HEK293 (cell line): ENCODE results near the gene FASN.

ENCODE experiments used
- CTCF ChIA-PET: fragments of 350-600 bp; formaldehyde crosslinking; extraction: SDS; loops from one replicate; lab custom pipeline; 2021; ENCODE audit warnings: antibody characterized with exemption; lab: Yijun Ruan, JAX
- POLR2A ChIA-PET: fragments of 300-600 bp; formaldehyde crosslinking; extraction: SDS; loops from one replicate; lab custom pipeline; 2020; ENCODE audit warnings: antibody characterized with exemption, inconsistent platforms; lab: Yijun Ruan, JAX
- H3K27ac ChIP-seq: fragments of 200-500 bp; sonication (Bioruptor generic); 2 replicates; pipeline ENCODE4 v1.5.1; 2014; ENCODE audit warnings: low read depth, low read length, control low read depth, inconsistent platforms; ENCODE audit errors: extremely low read depth
- H3K36me3 ChIP-seq, 2 experiments: fragments of 200-500 bp in 1 of 2; sonication (Bioruptor generic) in 1 of 2; 1 replicate in 1 of 2; 2 replicates in 1 of 2; pipeline ENCODE4 v1.5.1; 2014 to 2017; ENCODE audit warnings: inconsistent platforms in 2 of 2, low read length in 2 of 2; ENCODE audit not compliant: control insufficient read depth in 2 of 2, insufficient read depth in 1 of 2
- H3K4me1 ChIP-seq: fragments of 200-500 bp; sonication (Bioruptor generic); 2 replicates; pipeline ENCODE4 v1.5.1; 2014; ENCODE audit warnings: mild to moderate bottlenecking, low read length, inconsistent platforms; ENCODE audit not compliant: control insufficient read depth, insufficient read depth
- H3K4me3 ChIP-seq: 2 replicates; pipeline ENCODE4 v1.5.1; 2011; ENCODE audit warnings: low read depth, mild to moderate bottlenecking, control low read depth, low read length, moderate library complexity
- H3K9me3 ChIP-seq: fragments of 200-500 bp; sonication (Bioruptor generic); 2 replicates; pipeline ENCODE4 v1.5.1; 2014; ENCODE audit warnings: low read depth, low read length, inconsistent platforms; ENCODE audit not compliant: control insufficient read depth, insufficient read depth
- EGR2 ChIP-seq: fragments of 450-650 bp; formaldehyde crosslinking; IDR thresholded peaks from 2 replicates; pipeline ENCODE4 v1.5.1; 2016; ENCODE audit warnings: low read depth, missing biosample characterization, missing genetic modification characterization
- PRDM2 ChIP-seq: fragments of 450-650 bp; formaldehyde crosslinking; IDR thresholded peaks from 2 replicates; pipeline ENCODE4 v1.5.1; 2016; ENCODE audit warnings: missing biosample characterization, missing genetic modification characterization, borderline replicate concordance
- SALL2 ChIP-seq: fragments of 450-650 bp; formaldehyde crosslinking; IDR thresholded peaks from 2 replicates; pipeline ENCODE4 v1.5.0; 2017; ENCODE audit warnings: missing biosample characterization, mild to moderate bottlenecking, missing genetic modification characterization, borderline replicate concordance
- SP3 ChIP-seq: fragments of 450-650 bp; formaldehyde crosslinking; IDR thresholded peaks from 2 replicates; pipeline ENCODE4 v1.5.1; 2016; ENCODE audit warnings: missing biosample characterization, missing genetic modification characterization
- ZBTB1 ChIP-seq: fragments of 450-650 bp; formaldehyde crosslinking; IDR thresholded peaks from 2 replicates; pipeline ENCODE4 v1.5.1; 2016; ENCODE audit warnings: missing biosample characterization, missing genetic modification characterization
- ZBTB17 ChIP-seq: fragments of 450-650 bp; formaldehyde crosslinking; IDR thresholded peaks from 2 replicates; pipeline ENCODE4 v1.5.1; 2016; ENCODE audit warnings: missing biosample characterization, missing genetic modification characterization
- ZEB2 ChIP-seq: fragments of 450-650 bp; formaldehyde crosslinking; IDR thresholded peaks from 2 replicates; pipeline ENCODE4 v1.5.1; 2016; ENCODE audit warnings: missing biosample characterization, missing genetic modification characterization
- ZFHX2 ChIP-seq: fragments of 450-650 bp; formaldehyde crosslinking; conservative IDR thresholded peaks from 2 replicates; pipeline ENCODE4 v1.5.1; 2016; ENCODE audit warnings: missing biosample characterization, missing genetic modification characterization
- ZNF133 ChIP-seq: fragments of 450-650 bp; formaldehyde crosslinking; IDR thresholded peaks from 2 replicates; pipeline ENCODE4 v1.5.1; 2016; ENCODE audit warnings: missing biosample characterization, missing genetic modification characterization
- ZNF473 ChIP-seq: fragments of 450-650 bp; formaldehyde crosslinking; IDR thresholded peaks from 2 replicates; pipeline ENCODE4 v1.5.1; 2017; ENCODE audit warnings: missing biosample characterization, missing genetic modification characterization
- ZNF501 ChIP-seq: fragments of 450-650 bp; formaldehyde crosslinking; IDR thresholded peaks from 2 replicates; pipeline ENCODE4 v1.5.1; 2016; ENCODE audit warnings: missing biosample characterization, missing genetic modification characterization
- ZNF561 ChIP-seq: fragments of 450-650 bp; IDR thresholded peaks from 2 replicates; pipeline ENCODE4 v1.5.1; 2018; ENCODE audit warnings: missing biosample characterization, missing genetic modification characterization, borderline replicate concordance
- ZNF621 ChIP-seq: fragments of 450-650 bp; formaldehyde crosslinking; IDR thresholded peaks from 2 replicates; pipeline ENCODE4 v1.5.1; 2017; ENCODE audit warnings: missing biosample characterization, missing genetic modification characterization
- ZNF629 ChIP-seq: fragments of 450-650 bp; formaldehyde crosslinking; IDR thresholded peaks from 2 replicates; pipeline ENCODE4 v1.5.1; 2017; ENCODE audit warnings: missing biosample characterization, missing genetic modification characterization
- ZNF747 ChIP-seq: fragments of 450-650 bp; formaldehyde crosslinking; IDR thresholded peaks from 2 replicates; pipeline ENCODE4 v1.5.1; 2016; ENCODE audit warnings: missing biosample characterization, missing genetic modification characterization
- ZNF776 ChIP-seq: fragments of 450-650 bp; formaldehyde crosslinking; IDR thresholded peaks from 2 replicates; pipeline ENCODE4 v1.5.0; 2017; ENCODE audit warnings: missing biosample characterization, missing genetic modification characterization, borderline replicate concordance
- ZNF791 ChIP-seq: fragments of 450-650 bp; formaldehyde crosslinking; IDR thresholded peaks from 2 replicates; pipeline ENCODE4 v1.5.1; 2016; ENCODE audit warnings: missing biosample characterization, missing genetic modification characterization
- ZSCAN23 ChIP-seq: fragments of 450-650 bp; formaldehyde crosslinking; IDR thresholded peaks from 2 replicates; pipeline ENCODE4 v1.5.1; 2016; ENCODE audit warnings: missing biosample characterization, missing genetic modification characterization

The FASN gene

GRCh38 chr17:82121660-82122629, 23.9 kb upstream of the FASN start:
- peaks cover 12 to 27% of the 10 kb centered on the region in 2 experiments for H3K36me3 ChIP-seq
- H3K9me3 ChIP-seq = no peaks in the 10 kb centered on the region
- ChIA-PET POLR2A (no interaction called here), CTCF (interaction anchor here (0.9 kb wide), 1 partner anchor 84 kb away, joined by 6 read pairs; the partner anchor contains the start of gene DCXR)
- TF ChIP-seq ZNF621 = no peak
- peak; percentile 47 for TF ChIP-seq EGR2
- no peaks in the 10 kb centered on the region for H3K4me1 ChIP-seq
- no peak overlapping the region for H3K4me3 ChIP-seq
- no peak overlapping the region for H3K27ac ChIP-seq

DNA sequence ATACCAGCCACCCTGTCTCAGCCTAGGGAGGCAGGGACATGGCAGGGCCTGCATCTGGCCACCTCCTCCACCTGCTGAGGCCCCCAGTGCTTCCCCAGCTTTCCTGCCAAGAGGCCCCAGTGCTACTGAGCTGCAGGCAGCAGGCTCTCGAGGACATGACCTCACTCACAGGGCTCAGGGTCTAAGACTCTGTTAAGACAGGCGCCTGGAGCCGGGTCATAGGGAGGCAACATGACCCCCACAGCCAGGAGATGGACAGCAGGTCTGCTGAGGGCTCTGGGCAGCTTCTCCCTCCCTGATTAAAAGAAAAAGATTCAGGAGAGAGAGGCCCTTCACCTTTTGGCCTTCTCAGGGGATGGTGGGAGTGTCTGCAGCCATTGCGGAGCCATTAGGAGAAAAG, 23.2 kb upstream of the FASN start:
- TF ChIP-seq PRDM2 (tag by site-specific recombination) (no peak), ZNF133 (tag by site-specific recombination) (no peak), SP3 (tag by site-specific recombination) (no peak), ZBTB17 (tag by site-specific recombination) (no peak), ZNF561 (no peak), ZNF473 (tag by site-specific recombination) (no peak)
- CTCF ChIA-PET = interaction anchor here (0.9 kb wide), 1 partner anchor 84 kb away, joined by 6 read pairs; the partner anchor contains the start of gene DCXR

GRCh38 chr17:82120148-82120547, 22.1 kb upstream of the FASN start:
- Histone ChIP-seq H3K4me3 (no peak overlapping the region), H3K27ac (no peak overlapping the region), H3K36me3 (peaks cover 12 to 18% of the 10 kb centered on the region in 2 experiments), H3K9me3 (no peaks in the 10 kb centered on the region), H3K4me1 (no peaks in the 10 kb centered on the region)
- POLR2A ChIA-PET = interaction anchor here (1.3 kb wide), 1 partner anchor 17 kb away, joined by 3 read pairs; no protein-coding TSS in a partner anchor
- CTCF ChIA-PET = no interaction called here
- peak; percentile 35 for TF ChIP-seq ZFHX2
- peak; percentile 29; the same call in 1 of the 2 replicates for TF ChIP-seq EGR2
- TF ChIP-seq ZNF501 (tag by site-specific recombination) = no peak
- TF ChIP-seq, all 188 proteins: peak for 2

More for the DNA sequence above, 23.2 kb upstream of the FASN start:
- Histone ChIP-seq H3K4me3 (no peak overlapping the region), H3K9me3 (no peaks in the 10 kb centered on the region), H3K27ac (no peak overlapping the region), H3K36me3 (peaks cover 12 to 21% of the 10 kb centered on the region in 2 experiments), H3K4me1 (no peaks in the 10 kb centered on the region)
- POLR2A ChIA-PET = no interaction called here

DNA sequence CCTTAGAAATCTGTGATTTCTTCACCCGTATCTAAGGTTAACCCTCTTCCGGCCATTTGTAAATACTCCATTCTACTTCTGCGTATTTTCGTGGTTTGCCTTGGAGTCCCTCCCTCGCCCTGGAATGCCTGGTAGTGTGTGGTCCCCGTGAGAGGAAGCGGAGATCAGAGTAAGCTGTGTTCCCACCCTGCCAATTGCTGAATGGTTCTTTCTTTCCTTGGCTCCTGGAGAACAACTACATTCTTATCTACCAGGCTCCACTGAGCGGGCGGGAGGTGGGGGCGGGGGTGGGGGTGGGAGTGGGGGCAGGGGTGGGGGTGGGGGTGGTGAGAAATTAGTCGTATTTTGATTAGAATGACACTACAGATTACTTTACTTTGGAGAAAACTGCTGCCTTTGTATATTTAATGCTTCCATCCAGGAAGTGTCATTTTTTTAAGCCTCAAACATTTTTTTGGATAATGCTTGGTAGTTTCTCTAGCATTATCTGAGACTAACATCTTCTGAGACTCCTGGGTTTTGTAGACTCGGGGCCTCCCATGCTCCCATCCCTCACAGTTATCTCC, 20.9 kb upstream of the FASN start:
- Histone ChIP-seq H3K4me1 (no peaks in the 10 kb centered on the region), H3K27ac (no peak overlapping the region), H3K36me3 (peaks cover 11 to 18% of the 10 kb centered on the region in 2 experiments), H3K4me3 (no peak overlapping the region), H3K9me3 (no peaks in the 10 kb centered on the region)
- POLR2A ChIA-PET = no interaction called here
- CTCF ChIA-PET = interaction anchor here (0.7 kb wide), 1 partner anchor 81 kb away, joined by 3 read pairs; the partner anchor contains the start of gene DCXR
- no peak for TF ChIP-seq ZNF776 (tag by site-specific recombination)
- TF ChIP-seq ZNF747 (tag by site-specific recombination) = no peak
- TF ChIP-seq ZSCAN23 (tag by site-specific recombination) = no peak
- TF ChIP-seq ZBTB1 (tag by site-specific recombination) = no peak
- TF ChIP-seq ZNF629 = no peak
- TF ChIP-seq ZNF791 (tag by site-specific recombination) = no peak
- TF ChIP-seq SALL2 (tag by site-specific recombination) = no peak
- no peak for TF ChIP-seq ZEB2
